ENCODE results near the gene GDF15. TPM values are rescaled to one million over a fixed set of nuclear protein-coding genes. Genes with fewer than 3 reads are reported as not detected.

Gene GDF15
- polyA plus RNA-seq, 1 donor (not counting 4 experiments of a cell fraction or from before 2014, with no cell fraction given), result 0.31 TPM

DNA sequence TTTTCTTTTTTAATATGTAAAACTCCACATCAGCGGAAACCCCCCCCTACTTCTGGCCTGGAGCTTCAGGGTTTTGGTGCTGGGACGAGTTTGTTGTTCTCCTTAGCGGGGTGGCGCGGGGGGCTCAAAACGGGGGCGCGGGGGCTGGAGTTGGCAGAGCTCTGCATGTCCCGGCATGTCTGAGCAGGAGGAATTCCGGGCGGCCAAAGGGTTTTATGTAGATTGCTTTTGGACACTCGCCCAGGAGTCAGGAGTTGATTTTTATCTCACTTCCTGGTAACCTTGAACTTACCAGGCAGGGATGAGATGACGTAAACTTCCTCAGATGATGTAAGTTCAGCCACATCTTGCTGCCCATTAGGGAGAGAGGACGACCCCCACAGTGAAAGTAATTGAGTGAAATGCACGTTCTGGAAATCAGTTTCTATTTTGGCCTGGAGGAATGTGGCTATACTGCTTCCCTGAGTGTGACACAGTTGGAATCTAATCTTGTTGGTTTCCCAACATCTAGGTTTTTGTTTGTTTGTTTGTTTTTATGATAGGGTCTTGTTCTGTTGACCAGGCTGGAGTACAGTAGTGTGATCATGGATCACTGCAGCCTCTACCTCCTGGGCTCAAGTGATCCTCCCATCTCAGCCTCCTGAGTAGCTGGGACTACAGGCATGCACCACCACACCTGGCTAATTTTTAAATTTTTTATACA is 21.0 kb upstream of the GDF15 start:
- Histone ChIP-seq H3K9me3 (ENCODE audit: control insufficient read depth, low read depth, low read length) (no peaks in the 10 kb centered on the region), H3K4me2 (ENCODE audit: control insufficient read depth, extremely low read depth, insufficient read depth, low read depth, low read length) (peak overlapping the region; percentile 46), H3K9ac (ENCODE audit: control insufficient read depth, extremely low read depth, insufficient read depth, low read length) (peak overlapping the region; percentile 28), H3K4me1 (ENCODE audit: control insufficient read depth, extremely low read depth, insufficient read depth, low read length) (peaks cover 18% of the 10 kb centered on the region), H3K27ac (ENCODE audit: control insufficient read depth, insufficient read depth, low read length) (peak overlapping the region; percentile 80), H3K79me2 (ENCODE audit: control insufficient read depth, insufficient read depth, low read length) (no peaks in the 10 kb centered on the region), H3K36me3 (ENCODE audit: control insufficient read depth in 2 of 2, extremely low read depth in 1 of 2, insufficient read depth in 2 of 2, low read length in 2 of 2) (no peaks in the 10 kb centered on the region), H2AFZ (ENCODE audit: control insufficient read depth, low read length) (peak overlapping the region; percentile 49), H3K9me1 (ENCODE audit: control insufficient read depth, extremely low read depth, insufficient read depth, low read length) (no peaks in the 10 kb centered on the region), H3K27me3 (ENCODE audit: control insufficient read depth, extremely low read depth, insufficient read depth, low read length) (no peaks in the 10 kb centered on the region), H4K20me1 (ENCODE audit: control insufficient read depth, extremely low read depth, insufficient read depth, low read length) (no peaks in the 10 kb centered on the region), H3K4me3 (ENCODE audit: control insufficient read depth in 2 of 3, extremely low read depth in 1 of 3, insufficient read depth in 2 of 3, low read depth in 1 of 3, low read length in 3 of 3) (no peak overlapping the region)
- dilution Hi-C loops (cut with MboI; ENCODE audit: extremely low pct_ligation_motif_present, low sequenced_read_pairs), result no loop called here
- no peak for TF ChIP-seq EZH2 (IDR thresholded peaks at IDR 0.05; ENCODE audit: low read length)
- TF ChIP-seq, protein P1, sequence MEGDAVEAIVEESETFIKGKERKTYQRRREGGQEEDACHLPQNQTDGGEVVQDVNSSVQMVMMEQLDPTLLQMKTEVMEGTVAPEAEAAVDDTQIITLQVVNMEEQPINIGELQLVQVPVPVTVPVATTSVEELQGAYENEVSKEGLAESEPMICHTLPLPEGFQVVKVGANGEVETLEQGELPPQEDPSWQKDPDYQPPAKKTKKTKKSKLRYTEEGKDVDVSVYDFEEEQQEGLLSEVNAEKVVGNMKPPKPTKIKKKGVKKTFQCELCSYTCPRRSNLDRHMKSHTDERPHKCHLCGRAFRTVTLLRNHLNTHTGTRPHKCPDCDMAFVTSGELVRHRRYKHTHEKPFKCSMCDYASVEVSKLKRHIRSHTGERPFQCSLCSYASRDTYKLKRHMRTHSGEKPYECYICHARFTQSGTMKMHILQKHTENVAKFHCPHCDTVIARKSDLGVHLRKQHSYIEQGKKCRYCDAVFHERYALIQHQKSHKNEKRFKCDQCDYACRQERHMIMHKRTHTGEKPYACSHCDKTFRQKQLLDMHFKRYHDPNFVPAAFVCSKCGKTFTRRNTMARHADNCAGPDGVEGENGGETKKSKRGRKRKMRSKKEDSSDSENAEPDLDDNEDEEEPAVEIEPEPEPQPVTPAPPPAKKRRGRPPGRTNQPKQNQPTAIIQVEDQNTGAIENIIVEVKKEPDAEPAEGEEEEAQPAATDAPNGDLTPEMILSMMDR (optimal IDR thresholded peaks at IDR 0.05 in 1 of 3, IDR thresholded peaks at IDR 0.05 in 1 of 3, conservative IDR thresholded peaks at IDR 0.05 in 1 of 3; ENCODE audit: extremely low read depth in 1 of 3, insufficient read depth in 2 of 3, low read length in 3 of 3), result no peak
- DNase-seq (ENCODE audit: low read depth, low spot score) (peak; percentile 53), FAIRE-seq (peak; percentile 82)

DNA sequence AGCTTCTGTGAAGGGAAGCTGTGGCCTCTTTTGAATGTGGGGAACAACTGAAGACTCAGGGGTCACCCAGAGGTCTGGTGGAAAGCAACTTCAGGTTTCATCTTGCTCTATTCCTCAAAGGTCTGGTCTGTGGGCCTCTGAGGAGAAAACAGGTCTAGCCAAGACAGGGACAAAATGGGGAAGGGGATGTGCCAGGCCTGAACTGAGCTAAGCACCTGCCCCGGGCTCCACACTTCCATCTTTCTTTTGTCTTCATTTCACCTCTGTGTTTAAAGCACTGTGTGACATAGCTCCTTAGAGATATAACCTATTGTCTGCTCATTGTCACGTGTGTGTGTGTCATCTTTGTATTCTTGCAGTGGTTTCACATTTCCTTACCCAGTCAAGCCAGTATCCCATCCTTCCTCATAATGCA is 19.9 kb upstream of the GDF15 start:
- Histone ChIP-seq H4K20me1 (ENCODE audit: control insufficient read depth, extremely low read depth, insufficient read depth, low read length) (no peaks in the 10 kb centered on the region), H3K79me2 (ENCODE audit: control insufficient read depth, insufficient read depth, low read length) (no peaks in the 10 kb centered on the region), H3K4me1 (ENCODE audit: control insufficient read depth, extremely low read depth, insufficient read depth, low read length) (peaks cover 18% of the 10 kb centered on the region), H2AFZ (ENCODE audit: control insufficient read depth, low read length) (no peak overlapping the region), H3K27me3 (ENCODE audit: control insufficient read depth, extremely low read depth, insufficient read depth, low read length) (no peaks in the 10 kb centered on the region), H3K4me3 (ENCODE audit: control insufficient read depth in 2 of 3, extremely low read depth in 1 of 3, insufficient read depth in 2 of 3, low read depth in 1 of 3, low read length in 3 of 3) (no peak overlapping the region), H3K9ac (ENCODE audit: control insufficient read depth, extremely low read depth, insufficient read depth, low read length) (no peak overlapping the region), H3K9me1 (ENCODE audit: control insufficient read depth, extremely low read depth, insufficient read depth, low read length) (no peaks in the 10 kb centered on the region), H3K9me3 (ENCODE audit: control insufficient read depth, low read depth, low read length) (no peaks in the 10 kb centered on the region), H3K27ac (ENCODE audit: control insufficient read depth, insufficient read depth, low read length) (peak overlapping the region; percentile 80), H3K36me3 (ENCODE audit: control insufficient read depth in 2 of 2, extremely low read depth in 1 of 2, insufficient read depth in 2 of 2, low read length in 2 of 2) (no peaks in the 10 kb centered on the region), H3K4me2 (ENCODE audit: control insufficient read depth, extremely low read depth, insufficient read depth, low read depth, low read length) (no peak overlapping the region)
- DNase-seq (ENCODE audit: low read depth, low spot score) (no peak), FAIRE-seq (no peak)
- dilution Hi-C loops (cut with MboI; ENCODE audit: extremely low pct_ligation_motif_present, low sequenced_read_pairs), result no loop called here
- TF ChIP-seq EZH2 (IDR thresholded peaks at IDR 0.05; ENCODE audit: low read length), result no peak
- TF ChIP-seq, protein P1 (optimal IDR thresholded peaks at IDR 0.05 in 1 of 3, IDR thresholded peaks at IDR 0.05 in 1 of 3, conservative IDR thresholded peaks at IDR 0.05 in 1 of 3; ENCODE audit: extremely low read depth in 1 of 3, insufficient read depth in 2 of 3, low read length in 3 of 3), result no peak

All from keratinocyte (primary cell).